Gastroesophageal sphincter (tissue), 4 donors: ENCODE results near the gene ARMH2. TPM values are rescaled to one million over a fixed set of nuclear protein-coding genes. Genes with fewer than 3 reads are reported as not detected.
"Not testable (repeated sequence)": the region's sequence is repeated elsewhere in the genome, so short reads cannot be mapped to it uniquely, and the experiment has no call there.

Experiments used
- ATAC-seq: fragments of 150-250 bp; one replicate; pipeline ENCODE4 v1.9.1; 2016; ENCODE audit warnings: mild to moderate bottlenecking, moderate library complexity
- H3K27ac ChIP-seq, 4 donors: fragments of 200-600 bp; sonication (generic) in 3 of 4; 1 replicate in 3 of 4; 2 replicates in 1 of 4; pipeline ENCODE4 v1.5.1; 2016 to 2019
- H3K27me3 ChIP-seq: fragments of 200-600 bp; sonication (generic); one replicate; pipeline ENCODE4 v1.5.1; 2019
- H3K36me3 ChIP-seq, 2 donors: fragments of 200-600 bp; sonication (generic); one replicate each; pipeline ENCODE4 v1.5.1; 2019; ENCODE audit warnings: control low read depth in 1 of 2
- H3K4me1 ChIP-seq, 3 donors: fragments of 200-600 bp; sonication (generic); 1 replicate in 2 of 3; 2 replicates in 1 of 3; pipeline ENCODE4 v1.5.1; 2016 to 2019; ENCODE audit warnings: control low read depth in 2 of 3
- H3K4me3 ChIP-seq, 2 donors: fragments of 200-600 bp; sonication (generic); one replicate each; pipeline ENCODE4 v1.5.1; 2019; ENCODE audit warnings: mild to moderate bottlenecking in 1 of 2, moderate library complexity in 1 of 2
- H3K9me3 ChIP-seq, 3 donors: fragments of 200-600 bp; sonication (generic); one replicate each; pipeline ENCODE4 v1.5.1; 2017 to 2019; ENCODE audit warnings: control low read depth in 2 of 3
- CTCF ChIP-seq, 4 experiments: fragments of 200-600 bp in 2 of 4; fragments of 450-650 bp in 2 of 4; sonication (generic) in 1 of 4; IDR thresholded peaks; one replicate each; pipeline ENCODE4 v1.5.1; 2017 to 2019; ENCODE audit warnings: antibody characterized with exemption in 4 of 4, mild to moderate bottlenecking in 2 of 4, moderate library complexity in 2 of 4
- EP300 ChIP-seq: sonication (generic); formaldehyde crosslinking; IDR thresholded peaks from one replicate; pipeline ENCODE4 v1.6.1; 2017; ENCODE audit warnings: antibody characterized with exemption, mild to moderate bottlenecking
- POLR2A ChIP-seq, 2 donors: fragments of 450-650 bp; IDR thresholded peaks; one replicate each; pipeline ENCODE4 v1.6.1; 2017; ENCODE audit warnings: antibody characterized with exemption in 2 of 2, mild to moderate bottlenecking in 2 of 2, moderate library complexity in 1 of 2
- POLR2AphosphoS5 ChIP-seq: sonication (generic); formaldehyde crosslinking; IDR thresholded peaks from one replicate; pipeline ENCODE4 v1.6.1; 2017; ENCODE audit warnings: antibody characterized with exemption
- WGBS, 2 donors: methylation state at CpG; one replicate each; pipeline ENCODE4 v1.1.5; 2018; ENCODE audit warnings: low coverage in 1 of 2; 5-methylcytosine and 5-hydroxymethylcytosine counted together
- total RNA-seq, 4 donors: library from RNA; depleted of rRNA; stranded (reverse); fragments of >200 nt; gene quantifications; one replicate each; pipeline ENCODE4 v1.1.0, GENCODE V29; 2016

ARMH2 gene
- total RNA-seq, 4 donors from 2014 or later, result 0.54 TPM; not detected in 3

- TF ChIP-seq EP300 (no peak), CTCF (IDR thresholded peaks at IDR 0.05) (no peak)
- no peak overlapping the region for H3K4me3 ChIP-seq
- WGBS, 2 donors, result no CpG with 5 or more reads among the region's 17 CpGs
- no peaks in the 10 kb centered on the region for H3K4me1 ChIP-seq
- no peaks in the 10 kb centered on the region for H3K9me3 ChIP-seq
- no peaks in the 10 kb centered on the region for H3K27me3 ChIP-seq
- ATAC-seq, result no peak
- no peaks in the 10 kb centered on the region for H3K36me3 ChIP-seq
- H3K27ac ChIP-seq, result no peak overlapping the region
Measured at GRCh38 chr6:24761193-24761835, 37.4 kb downstream of the ARMH2 start.

- ATAC-seq, result no peak
- Histone ChIP-seq H3K27me3 (no peaks in the 10 kb centered on the region), H3K36me3 (no peaks in the 10 kb centered on the region), H3K27ac (no peak overlapping the region), H3K4me1 (no peaks in the 10 kb centered on the region), H3K9me3 (no peaks in the 10 kb centered on the region), H3K4me3 (no peak overlapping the region)
- WGBS, 2 donors, result 89% methylated on average over 5 of the region's 5 CpGs; no CpG with 5 or more reads in 1 of the 2 donors
- TF ChIP-seq CTCF (IDR thresholded peaks at IDR 0.05), result no peak
- TF ChIP-seq POLR2A (IDR thresholded peaks at IDR 0.05), result no peak
- no peak for TF ChIP-seq EP300
- no peak for TF ChIP-seq POLR2AphosphoS5
Measured at GRCh38 chr6:24760210-24760609, 38.5 kb downstream of the ARMH2 start.

GRCh38 chr6:24759718-24760117, 39.0 kb downstream of the ARMH2 start:
- TF ChIP-seq EP300 (no peak), CTCF (IDR thresholded peaks at IDR 0.05) (no peak), POLR2AphosphoS5 (no peak), POLR2A (IDR thresholded peaks at IDR 0.05) (no peak)
- 93 to 95% methylated on average over 3 of the region's 3 CpGs for WGBS, 2 donors
- no peak for ATAC-seq

GRCh38 chr6:24757611-24758010, 41.1 kb downstream of the ARMH2 start:
- Histone ChIP-seq H3K27ac (no peak overlapping the region), H3K4me1 (no peaks in the 10 kb centered on the region), H3K36me3 (no peaks in the 10 kb centered on the region), H3K27me3 (no peaks in the 10 kb centered on the region), H3K4me3 (no peak overlapping the region), H3K9me3 (no peaks in the 10 kb centered on the region)
- no peak for ATAC-seq
- no peak for TF ChIP-seq POLR2AphosphoS5
- no peak for TF ChIP-seq CTCF (IDR thresholded peaks at IDR 0.05)
- TF ChIP-seq EP300, result no peak
- TF ChIP-seq POLR2A (IDR thresholded peaks at IDR 0.05), result no peak
- WGBS, 2 donors, result 94 to 98% methylated on average over 6 of the region's 6 CpGs

More at GRCh38 chr6:24759718-24760117, 39.0 kb downstream of the ARMH2 start:
- Histone ChIP-seq H3K27me3 (no peaks in the 10 kb centered on the region), H3K4me1 (no peaks in the 10 kb centered on the region), H3K9me3 (no peaks in the 10 kb centered on the region), H3K36me3 (no peaks in the 10 kb centered on the region), H3K27ac (no peak overlapping the region), H3K4me3 (no peak overlapping the region)

- TF ChIP-seq POLR2AphosphoS5 (no peak), CTCF (IDR thresholded peaks at IDR 0.05) (no peak), EP300 (no peak), POLR2A (IDR thresholded peaks at IDR 0.05) (no peak)
- no peak for ATAC-seq
- H3K9me3 ChIP-seq, result no peaks in the 10 kb centered on the region
- H3K27ac ChIP-seq, result no peak overlapping the region
- no peaks in the 10 kb centered on the region for H3K36me3 ChIP-seq
- peaks cover 3% of the 10 kb centered on the region for H3K27me3 ChIP-seq
- no peaks in the 10 kb centered on the region for H3K4me1 ChIP-seq
- no peak overlapping the region for H3K4me3 ChIP-seq
Measured at GRCh38 chr6:24755279-24755678, 43.4 kb downstream of the ARMH2 start.

GRCh38 chr6:24754378-24754777, 44.3 kb downstream of the ARMH2 start:
- not testable (repeated sequence) for H3K4me1 ChIP-seq, H3K27ac ChIP-seq, H3K27me3 ChIP-seq, H3K9me3 ChIP-seq, ATAC-seq, H3K36me3 ChIP-seq, H3K4me3 ChIP-seq
- 87% methylated on average over 4 of the region's 4 CpGs; no CpG with 5 or more reads in 1 of the 2 donors for WGBS, 2 donors
